GM18867 (cell line): ENCODE measurements around the gene BSDC1.

Experiments used
- ATAC-seq: cut with Tn5 transposase; IDR thresholded peaks from one replicate; pipeline ENCODE4 v1.9.1; 2021; ENCODE audit warnings: mild to moderate bottlenecking, moderate library complexity; ENCODE audit not compliant: unreplicated experiment

Gene BSDC1

DNA sequence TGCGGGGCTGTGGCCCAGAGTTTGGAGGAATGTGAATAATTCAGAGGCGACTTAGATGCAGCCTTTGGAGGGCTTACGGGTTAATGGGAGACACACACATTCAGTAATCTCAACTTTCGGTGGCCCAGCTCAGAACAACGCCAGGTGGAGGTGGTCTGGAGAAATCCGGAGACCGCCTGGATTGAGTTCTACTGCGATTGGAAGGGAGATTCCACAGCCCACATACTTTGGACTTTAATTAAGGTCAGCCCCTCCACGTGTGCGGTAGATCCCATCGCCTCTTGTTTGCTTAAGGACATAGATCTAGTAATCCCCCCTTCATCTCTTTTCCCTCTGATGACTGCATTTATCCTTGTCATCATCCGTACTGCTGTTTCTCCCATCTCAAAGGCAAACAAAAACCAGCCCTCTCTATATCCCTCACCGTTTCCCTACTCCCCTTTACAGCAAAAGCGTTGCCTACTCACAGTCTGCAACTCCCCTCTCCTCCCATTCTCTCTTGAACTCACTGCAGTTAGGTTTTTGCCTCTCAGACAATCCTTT, 720 bp upstream of the BSDC1 start:
- no peak for ATAC-seq

DNA sequence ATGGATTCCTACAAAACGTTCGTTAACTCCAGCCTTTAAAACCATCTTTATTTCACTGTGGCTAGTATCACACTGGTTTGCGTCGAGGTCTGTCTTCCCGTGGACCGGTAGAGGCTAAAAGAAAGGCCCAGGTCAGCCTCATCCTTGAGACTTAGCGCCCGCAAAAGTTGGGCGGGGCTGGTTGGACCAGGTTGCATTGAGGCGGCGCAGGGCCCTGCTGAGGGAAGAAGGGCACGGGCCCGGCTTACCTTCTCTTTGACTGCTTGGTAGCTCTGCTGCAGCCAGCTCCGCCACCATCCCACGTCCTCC, 455 bp downstream of the BSDC1 start:
- ATAC-seq, result peak; percentile 13

DNA sequence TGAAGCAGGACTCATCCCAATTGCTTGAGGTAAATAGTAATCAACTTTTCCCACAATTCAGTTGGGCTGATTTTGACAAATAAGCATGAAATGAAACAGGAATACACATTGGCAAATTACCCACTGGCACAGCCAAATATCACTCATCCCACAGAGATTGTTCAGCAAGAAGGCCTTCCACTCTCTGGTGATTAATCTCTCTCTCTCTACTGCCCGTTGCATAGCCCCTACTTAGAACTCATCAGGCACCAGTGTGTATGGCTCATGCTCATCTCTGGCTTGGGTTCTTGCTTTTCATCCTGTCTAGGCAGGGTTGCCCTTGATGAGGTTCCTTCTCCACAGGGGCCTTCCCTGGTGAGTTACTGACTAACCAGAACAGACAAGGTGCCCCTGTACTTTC, 1.1 kb downstream of the BSDC1 start:
- no peak for ATAC-seq

DNA sequence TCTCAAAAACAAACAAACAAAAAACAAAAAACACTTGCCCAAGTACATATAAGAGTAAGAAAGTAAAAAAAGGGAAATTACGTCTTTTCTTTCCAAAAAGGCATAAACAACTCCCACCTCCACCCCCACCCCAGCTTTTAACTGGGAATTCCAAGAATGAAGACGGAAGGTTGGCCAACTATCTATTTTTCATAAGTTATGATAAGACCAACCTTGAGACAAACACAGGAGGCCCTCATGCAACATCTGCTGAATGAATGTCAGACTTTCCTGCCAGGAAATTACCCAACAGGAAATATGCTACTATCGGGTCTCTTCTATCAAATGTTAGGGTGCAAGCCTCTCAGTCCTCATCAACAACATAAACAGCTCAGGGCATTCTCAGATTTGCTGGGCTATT, 1.9 kb downstream of the BSDC1 start:
- no peak for ATAC-seq

DNA sequence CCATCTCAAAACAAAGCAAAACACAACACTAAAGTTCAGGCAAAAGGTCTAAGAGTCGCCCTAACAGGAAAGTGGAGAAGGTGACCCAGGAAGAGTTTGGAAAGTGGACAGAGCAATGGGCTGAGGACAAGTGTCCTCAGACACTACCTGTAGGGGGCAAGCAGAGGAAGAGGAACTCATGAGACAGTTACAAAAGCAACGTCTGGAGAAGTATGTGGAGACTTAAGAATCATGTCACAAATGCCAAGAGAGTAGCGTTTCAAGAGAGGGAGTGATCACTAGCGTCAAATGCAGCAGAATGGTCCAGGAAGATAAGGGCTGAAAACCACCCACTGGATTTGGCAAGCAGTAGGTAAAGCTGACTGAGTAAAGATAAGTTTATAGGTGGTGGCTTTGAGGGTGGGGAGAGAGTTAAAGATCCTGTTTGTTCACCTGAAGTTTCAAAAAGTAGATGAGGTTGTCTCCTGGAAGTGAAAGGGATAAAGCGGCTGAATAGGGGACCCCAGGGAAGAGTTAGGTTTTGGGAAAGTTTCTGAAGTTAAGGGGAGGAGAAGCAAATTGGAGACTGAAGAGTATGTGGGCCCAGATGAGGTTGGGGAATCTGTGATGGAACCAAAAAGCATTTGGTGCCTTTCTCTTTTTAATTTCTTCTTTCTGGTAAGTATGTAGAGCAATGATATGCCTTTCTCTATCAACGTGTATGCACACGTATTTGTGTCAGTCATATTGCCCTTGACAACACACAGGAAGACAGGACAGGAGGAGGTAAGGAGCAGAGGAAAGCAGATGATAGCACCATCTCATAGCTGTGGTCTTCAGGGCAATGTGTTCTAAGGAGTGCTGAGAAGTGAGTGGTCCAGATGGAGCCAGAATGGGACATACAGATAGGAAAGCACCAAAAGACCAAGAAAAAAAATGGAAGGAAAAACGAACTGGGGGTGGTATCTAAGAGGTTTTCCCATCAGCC, 3.1 kb downstream of the BSDC1 start:
- no peak for ATAC-seq

DNA sequence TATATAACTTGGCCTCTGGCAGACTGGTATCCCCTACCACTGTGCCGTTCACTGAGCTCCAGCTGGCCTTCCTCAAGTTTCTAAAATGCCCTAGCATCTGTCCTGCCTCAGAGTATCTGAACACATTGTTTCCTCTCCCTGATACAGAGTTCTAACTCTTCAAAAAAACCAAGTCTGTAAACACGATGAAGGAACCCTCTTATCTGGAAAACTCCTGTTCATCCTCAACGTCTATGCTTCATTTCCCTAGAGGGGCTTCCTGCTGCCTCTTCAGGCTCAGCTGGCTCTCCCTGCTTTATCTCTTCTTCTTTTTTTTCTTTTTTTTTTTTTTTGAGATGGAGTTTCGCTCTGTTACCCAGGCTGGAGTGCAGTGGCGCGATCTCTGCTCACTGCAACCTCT, 5.6 kb downstream of the BSDC1 start:
- no peak for ATAC-seq

DNA sequence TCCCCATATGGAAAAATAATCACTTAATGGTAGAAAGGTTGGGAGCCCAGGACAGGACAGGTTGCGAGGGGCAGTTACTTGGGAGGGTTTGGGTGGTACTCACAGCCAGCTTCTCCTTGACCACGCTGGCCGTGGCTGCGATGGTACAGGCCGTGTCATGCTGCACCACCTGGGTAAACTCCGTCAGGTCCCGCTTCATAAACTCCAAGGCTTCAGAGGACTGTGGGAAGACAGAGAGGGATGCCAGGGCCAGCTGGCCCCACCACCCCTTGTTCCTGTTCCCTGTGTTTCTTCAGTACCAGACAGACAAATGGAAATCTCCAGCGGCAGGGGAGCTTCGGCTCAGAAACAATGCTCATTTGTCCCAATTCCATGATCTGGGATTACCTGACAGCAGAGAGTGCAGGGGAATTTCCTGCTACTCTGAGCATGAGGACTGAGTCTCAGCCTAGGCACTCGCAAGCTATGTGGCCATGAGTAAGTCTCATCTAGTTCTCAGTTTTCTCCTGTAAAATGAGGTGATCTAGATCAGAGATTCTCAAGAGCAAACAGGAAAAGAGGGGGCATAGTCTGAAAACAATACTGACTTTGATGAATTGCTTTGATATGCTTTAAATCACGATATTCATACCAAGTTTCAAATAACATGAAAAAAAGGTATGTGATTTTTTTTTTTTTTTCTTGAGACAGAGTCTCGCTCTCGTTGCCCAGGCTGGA, 7.4 kb downstream of the BSDC1 start:
- ATAC-seq, result no peak

DNA sequence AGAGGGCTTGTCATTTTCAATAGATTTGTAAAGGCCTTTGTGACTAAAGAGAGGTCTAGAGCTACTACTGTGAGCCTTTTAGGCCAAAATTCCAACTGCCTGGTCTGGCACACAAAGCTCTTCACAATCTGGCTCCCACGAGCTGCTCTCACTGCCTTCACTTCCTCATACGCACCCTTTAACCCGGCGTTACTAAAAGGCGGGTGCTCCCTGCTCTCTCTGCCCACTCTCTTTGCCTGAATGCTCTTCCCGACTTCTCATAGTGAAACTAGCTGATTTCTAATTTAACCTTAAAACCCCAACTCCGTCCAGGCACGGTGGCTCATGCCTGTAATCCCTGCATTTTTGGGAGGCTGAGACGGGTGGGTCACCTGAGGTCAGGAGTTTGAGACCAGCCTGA, 14.2 kb downstream of the BSDC1 start:
- no peak for ATAC-seq

DNA sequence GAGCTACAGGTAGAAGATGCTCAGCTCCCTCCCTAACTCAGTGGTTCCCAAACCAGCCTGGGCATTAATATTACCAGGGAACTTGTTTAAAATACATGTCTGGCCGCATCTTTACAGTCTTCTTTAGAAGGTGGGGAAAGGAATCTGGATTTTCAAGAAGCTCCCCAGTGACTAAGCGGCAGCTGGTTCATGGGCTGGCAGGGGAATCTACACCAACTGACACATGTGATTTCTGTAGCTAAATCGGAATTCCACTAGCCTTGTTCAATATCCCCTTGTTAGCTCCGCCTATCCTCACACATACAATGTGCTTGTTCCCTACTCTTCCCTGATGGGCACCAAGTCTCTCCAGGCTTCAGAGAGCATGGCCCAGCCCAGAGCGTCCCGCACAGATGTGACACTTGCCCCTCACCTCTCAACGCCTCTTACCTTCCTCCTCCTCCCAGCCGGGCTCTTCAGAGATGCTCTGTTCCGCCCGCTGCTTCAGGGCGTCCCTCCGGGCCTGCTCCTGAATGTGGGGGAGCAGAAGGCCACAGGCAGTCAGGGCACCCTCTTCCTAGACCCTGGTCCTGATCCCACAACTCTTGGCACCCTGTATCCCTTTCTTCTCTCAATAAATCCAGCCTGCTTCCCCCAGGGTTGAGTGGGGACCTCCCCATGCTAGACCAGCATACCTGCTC, 16.6 kb downstream of the BSDC1 start:
- ATAC-seq, result no peak

DNA sequence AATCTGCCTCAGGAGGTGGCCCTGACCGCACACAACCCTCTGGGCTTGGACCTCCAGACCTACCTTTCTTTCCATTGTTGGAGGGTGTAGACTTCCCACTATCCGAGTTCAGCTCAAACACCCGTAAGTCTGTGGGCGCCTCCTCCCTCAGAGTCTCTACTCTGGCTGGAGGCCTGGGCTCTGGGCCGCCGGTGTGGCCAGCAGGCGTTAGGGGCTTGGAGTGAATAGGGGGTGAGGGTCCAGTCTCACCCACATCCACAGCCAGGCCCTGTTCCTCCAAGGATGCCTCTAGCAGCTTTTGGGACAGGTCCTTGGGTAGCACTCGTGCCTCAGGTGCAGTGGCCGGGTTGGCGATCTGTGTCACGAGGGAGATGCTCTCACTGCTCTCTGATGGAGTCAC, 18.0 kb downstream of the BSDC1 start:
- ATAC-seq, result no peak

DNA sequence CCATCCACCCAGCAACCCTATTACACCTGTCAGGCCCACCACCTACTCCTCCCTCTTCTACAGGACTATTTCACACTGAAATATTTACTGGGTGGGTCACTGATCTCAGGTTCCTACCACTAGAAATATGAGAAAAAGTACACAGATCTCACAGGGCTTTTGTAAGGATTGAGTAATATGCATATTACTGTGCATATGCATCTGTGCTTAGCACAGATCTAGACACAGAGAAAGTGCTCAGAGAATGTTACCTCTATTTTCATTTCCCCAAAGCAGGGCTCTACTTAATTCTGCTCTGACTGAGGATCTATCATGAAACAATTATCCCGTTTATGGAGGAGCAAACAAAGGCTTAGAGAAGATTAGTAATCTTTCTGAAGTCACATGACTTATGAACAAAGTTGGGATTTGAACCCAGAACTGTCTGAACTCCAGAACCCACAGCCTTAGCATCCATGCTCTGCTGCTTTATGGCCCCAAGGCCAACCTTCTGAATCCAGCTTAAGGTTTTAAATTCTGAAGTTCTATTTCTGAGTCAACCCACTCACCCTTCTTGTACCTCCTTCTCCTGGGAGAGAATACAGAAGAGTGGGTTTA, 20.1 kb downstream of the BSDC1 start:
- ATAC-seq, result no peak

DNA sequence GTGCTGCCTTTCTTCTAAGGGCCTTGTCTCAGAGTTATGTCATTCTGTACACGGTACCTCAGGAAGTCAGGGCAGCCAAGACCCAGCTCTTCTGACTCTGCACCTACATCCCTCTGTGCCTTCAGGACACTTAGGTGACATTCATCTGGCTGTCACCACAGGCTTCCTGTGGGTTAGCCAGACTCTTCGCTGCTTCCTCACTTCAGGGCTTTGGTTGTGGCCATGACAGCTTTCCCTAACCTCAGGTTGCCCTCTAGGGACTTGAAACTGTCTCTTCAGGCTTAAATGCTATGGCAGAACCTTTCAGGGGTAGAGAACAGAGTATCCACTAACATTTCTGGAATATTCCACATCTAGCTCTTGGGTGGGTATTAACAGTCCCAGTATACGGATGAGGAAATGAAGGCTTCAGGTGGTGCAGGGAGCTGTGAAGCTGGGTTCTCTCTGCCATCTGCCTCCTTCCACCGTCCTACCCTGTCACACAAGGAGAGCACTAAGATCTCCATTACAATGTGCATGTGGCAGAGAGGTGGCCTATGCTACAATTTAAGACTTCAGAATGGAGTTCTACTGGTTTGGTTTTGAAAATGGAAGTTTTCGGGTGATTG, 22.0 kb downstream of the BSDC1 start:
- ATAC-seq, result no peak

DNA sequence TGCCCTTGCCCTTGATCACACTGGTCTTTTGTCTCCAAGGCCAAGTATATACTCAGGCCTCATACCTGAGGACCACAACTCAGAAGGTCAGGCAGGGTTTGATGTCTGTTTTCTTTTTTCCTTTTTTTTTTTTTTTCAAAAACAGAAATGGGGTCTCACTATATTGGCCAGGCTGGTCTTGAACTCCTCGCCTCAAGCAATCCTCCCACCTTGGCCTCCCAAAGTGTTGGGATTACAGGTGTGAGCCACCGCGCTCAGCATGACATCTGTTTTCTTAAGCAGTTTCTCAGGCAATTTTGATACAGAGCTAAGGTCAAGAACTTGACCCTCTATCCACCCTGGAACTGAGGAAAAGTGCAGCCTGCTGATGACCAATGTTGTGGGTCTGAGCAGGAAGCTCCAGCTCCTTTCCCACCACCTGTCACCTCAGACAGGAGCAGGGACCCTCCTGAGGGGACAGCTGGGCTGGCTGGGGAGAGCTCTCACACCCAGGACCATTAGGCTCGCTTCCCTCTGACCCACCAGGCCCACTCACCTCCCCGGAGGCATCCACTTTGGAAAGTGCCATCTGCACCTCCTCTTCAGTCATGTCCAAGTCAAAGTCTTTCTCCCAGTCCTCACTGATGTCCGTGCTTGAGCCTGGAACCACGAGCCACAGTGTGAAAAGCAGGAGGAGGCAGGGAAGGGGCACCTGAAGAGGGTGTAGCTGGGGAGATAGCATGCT, 26.2 kb downstream of the BSDC1 start:
- ATAC-seq, result no peak

DNA sequence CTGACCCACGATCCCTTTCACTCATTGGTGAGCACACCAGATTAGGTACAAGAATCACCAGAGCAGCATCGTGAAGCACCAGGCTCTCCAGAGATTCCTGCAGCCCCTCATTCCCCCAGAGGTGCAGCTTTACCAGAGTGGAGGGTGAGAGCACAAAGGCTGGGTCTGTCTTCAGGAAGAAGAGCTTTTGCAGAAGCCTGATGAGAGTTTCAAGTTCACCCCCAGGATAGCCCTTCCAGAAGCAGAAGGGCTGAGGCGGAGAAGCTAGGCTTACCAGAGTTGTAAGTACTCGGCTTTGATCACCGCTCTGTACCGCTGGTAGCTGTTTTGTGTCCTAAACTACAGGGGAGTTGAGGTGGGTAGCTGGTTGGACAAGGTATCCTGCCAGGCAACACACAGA, 28.8 kb downstream of the BSDC1 start:
- no peak for ATAC-seq

DNA sequence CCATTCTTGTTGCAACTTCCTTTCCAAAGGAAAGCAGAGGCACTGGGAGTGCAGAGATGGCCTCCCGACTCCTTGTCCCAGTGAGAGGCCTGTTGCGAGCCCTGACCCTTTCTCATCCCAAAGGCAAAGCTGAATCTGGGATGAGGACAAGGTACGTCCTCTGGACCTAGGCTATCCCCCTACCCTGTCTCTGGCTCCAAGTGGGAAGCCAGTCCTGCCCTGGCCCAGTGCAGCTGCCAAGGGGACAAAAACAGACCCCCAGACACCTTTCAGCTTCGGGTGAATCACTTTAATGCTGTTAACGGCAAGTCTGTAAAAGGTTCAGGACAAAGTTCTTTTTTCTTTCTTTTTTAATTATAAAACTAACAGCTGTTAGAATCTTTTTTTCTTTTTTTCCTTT, 29.4 kb downstream of the BSDC1 start:
- no peak for ATAC-seq

DNA sequence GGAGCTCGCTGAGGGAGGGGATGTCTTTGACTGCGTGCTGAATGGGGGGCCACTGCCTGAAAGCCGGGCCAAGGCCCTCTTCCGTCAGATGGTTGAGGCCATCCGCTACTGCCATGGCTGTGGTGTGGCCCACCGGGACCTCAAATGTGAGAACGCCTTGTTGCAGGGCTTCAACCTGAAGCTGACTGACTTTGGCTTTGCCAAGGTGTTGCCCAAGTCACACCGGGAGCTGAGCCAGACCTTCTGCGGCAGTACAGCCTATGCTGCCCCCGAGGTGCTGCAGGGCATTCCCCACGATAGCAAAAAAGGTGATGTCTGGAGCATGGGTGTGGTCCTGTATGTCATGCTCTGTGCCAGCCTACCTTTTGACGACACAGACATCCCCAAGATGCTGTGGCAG, 30.5 kb downstream of the BSDC1 start:
- ATAC-seq, result no peak

DNA sequence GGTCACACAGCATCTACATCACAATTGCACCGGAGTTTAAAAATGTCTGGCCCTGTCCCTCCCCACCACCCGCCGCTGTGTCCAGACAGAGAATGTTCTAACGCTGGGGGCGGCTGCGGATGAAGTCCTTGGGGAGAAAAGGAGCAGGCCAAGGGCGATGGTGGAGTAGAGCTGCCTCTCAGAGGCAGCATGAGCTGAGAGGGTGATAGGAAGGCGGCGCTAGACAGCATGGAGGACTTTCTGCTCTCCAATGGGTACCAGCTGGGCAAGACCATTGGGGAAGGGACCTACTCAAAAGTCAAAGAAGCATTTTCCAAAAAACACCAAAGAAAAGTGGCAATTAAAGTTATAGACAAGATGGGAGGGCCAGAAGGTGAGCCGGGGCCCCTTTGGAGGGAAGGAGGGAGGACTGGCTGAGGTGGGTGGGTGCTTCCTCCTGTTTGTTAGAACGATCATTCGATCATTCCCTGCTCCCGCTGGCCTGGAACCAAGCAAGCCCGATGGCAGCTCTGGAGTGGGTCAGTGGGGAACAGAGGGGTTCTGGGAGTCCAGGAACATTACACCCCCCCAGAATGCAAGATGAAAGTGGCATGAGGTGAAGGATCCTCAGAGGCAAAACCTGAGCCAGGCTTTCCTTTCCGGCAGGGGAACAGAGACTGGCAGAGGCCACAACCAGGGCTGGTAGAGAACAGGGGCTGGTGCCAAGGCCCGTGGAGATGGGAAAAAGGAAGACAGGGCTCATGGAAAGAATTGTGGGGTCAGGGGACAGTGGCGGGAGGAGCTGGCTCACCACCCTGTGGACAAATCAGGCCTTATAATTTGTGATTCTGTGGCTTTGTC, 31.5 kb downstream of the BSDC1 start, which contains the start of the genes FAM229A and TSSK3:
Gene FAM229A, minus strand, starts transcription at position 12 of the 840 bp plus-strand sequence. CDS start 394 bp downstream, outside the sequence.
Gene TSSK3, plus strand, starts transcription at position 66 of the 840 bp plus-strand sequence. Its CDS starts 163 bp downstream, at position 229.
- ATAC-seq, result no peak

DNA sequence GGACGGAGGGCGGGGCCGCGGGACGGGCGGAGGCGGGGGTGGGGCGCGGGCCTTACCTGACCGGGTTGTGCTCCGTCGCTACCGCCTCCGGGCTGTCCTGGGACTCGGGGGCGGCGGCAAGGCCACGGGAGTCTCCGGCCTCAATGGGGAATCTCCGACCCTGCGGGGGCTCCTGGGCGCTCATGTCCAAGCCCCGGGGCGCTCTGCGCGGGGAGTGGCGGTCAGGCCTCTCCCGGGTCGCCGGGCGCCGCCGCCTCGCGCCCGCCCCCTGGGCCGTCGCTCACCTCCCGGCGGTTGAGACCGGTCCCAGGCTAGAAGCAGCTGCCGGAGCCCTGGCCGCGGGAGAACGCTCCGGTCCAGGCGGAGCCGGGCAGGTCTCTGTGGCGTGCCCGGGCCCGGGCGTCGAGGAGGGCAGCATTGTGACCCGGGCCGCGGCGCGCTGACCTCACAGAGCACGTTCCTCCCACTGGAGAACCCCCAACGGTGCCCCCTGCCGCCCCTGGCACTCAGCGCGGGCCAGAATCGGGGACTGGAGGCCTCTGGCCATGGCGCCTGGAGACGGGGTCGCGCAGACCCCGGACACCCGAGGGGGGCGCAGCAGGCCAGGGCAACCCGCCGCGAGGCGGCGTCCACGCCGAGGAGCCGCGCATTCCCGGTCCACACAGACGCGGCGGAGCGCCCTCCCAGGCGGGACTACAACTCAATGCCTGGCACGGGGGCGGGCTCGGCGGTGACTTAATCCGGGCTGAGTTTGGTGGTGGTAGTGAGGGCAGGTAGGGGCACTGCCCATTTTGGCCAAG, 32.4 kb downstream of the BSDC1 start:
- no peak for ATAC-seq
